IPS DF 4.7 (cell line): Measurements from ENCODE around the gene SBDS.
A peak's percentile ranks its signal among the peaks of the same experiment; 100 is the strongest.
"Not testable (repeated sequence)": the region's sequence is repeated elsewhere in the genome, so short reads cannot be mapped to it uniquely, and the experiment has no call there.

Experiments
- DNase-seq: peaks from one replicate; pipeline ENCODE4 v3.0.0-alpha.2; 2013; ENCODE audit warnings: low spot score; ENCODE audit errors: extremely low read depth

Gene SBDS

DNA sequence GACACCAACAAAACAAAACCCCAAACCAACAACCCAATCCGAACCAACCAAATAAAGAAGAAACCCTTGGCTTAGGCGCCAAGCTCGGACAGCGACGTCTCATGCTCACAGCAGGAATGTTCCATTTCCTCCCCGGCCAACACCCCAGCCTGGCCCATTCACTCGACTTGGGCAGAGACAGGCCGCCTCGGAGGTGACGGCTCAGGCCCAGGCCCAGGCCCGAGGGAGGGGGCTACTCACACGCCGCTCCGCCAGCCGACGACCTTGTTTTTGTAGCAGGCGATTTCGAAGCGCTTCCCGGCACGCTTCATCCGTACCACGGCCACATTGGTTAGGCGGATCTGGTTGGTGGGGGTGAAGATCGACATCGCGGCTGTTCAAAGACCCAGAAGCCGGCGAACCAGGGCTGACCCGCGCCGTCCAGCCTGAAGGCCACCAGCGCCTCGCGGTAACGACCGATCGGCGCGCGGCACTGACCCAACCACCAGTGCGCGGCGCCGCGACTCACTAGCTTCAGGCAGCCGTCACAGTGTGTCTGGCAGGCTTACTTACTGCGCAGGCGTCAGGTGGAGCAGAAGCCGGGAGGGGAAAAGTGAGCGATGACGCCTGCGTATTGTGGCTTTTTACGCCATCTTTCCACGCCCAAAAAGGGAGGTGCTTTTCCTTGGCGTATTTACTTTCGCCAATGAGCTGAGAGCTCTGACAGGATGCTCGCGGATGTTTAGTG, at the start of gene SBDS:
TSS of gene SBDS (minus strand) at position 537 of the 727 bp plus-strand sequence. CDS start at position 368, 169 bp downstream.
- peak; percentile 97 for DNase-seq

DNA sequence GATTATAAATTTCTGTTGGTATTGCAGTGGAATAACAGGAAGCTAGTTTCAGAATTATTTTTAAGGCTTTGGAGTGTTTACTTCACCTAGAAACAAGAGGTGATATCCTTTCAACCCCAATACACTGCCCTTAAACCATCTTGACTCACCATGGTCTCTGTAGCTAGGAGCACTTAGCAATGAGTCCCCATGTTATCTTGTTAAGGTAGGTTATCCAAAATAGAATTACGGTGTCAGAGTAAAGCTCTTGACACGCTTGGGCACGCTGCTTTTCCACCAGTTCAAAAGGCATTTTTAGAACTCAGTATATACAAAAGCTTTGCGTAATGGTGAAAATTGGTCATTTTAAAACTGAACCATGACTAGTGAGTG, 48.2 kb upstream of the SBDS start:
- DNase-seq = not testable (repeated sequence)

DNA sequence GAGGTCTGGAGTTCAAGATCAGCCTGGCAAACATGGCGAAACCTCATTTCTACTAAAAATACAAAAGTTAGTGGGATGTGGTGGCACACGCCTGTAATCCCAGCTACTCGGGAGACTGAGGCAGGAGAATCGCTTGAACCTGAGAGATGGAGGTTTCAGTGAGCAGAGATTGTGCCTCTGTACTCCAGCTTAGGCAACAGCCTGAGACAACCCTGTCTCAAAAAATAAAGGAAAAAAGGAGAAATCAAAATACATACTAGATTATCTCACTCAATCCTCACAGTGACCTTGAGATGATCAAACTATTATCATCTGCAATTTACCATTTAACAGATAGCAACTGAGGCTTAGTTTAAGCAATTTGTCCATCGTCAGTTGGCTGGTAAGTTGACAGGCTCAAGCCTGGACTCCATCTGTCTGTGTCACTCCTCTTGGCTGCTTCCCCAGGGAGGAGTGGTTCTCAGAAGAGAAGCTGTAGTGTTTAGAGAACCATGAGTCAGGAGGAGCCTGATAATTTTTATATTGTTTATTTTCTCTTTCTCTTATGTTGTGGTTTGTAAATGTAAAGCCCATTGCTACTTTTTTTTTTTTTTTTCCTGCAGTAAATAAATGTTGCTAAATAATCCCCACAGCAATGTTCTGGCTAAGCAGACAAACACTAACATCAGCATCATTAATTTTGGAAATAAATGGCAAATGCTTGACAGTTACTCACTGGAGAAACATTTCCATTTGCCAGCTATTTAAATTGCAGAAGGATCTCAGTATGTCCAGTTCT, 47.6 kb upstream of the SBDS start:
- not testable (repeated sequence) for DNase-seq

DNA sequence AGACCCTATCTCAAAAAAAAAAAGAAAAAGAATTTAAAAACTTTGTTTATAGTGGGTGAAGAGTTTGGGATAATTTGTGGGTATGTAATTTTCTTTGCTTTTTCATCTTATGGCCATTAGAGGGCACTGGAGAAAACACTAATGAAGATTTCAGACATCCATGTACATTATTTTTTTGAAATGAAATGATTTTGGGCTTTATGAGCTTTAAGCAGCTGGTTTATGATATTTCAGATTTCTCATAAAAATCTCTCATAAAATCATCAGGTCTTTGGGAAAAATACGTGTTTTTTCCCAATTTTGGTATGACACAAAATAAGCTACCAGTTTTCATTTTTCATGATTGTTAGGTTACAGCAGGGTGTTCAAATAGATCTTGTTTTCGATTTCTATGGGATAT, 45.4 kb upstream of the SBDS start:
- not testable (repeated sequence) for DNase-seq

DNA sequence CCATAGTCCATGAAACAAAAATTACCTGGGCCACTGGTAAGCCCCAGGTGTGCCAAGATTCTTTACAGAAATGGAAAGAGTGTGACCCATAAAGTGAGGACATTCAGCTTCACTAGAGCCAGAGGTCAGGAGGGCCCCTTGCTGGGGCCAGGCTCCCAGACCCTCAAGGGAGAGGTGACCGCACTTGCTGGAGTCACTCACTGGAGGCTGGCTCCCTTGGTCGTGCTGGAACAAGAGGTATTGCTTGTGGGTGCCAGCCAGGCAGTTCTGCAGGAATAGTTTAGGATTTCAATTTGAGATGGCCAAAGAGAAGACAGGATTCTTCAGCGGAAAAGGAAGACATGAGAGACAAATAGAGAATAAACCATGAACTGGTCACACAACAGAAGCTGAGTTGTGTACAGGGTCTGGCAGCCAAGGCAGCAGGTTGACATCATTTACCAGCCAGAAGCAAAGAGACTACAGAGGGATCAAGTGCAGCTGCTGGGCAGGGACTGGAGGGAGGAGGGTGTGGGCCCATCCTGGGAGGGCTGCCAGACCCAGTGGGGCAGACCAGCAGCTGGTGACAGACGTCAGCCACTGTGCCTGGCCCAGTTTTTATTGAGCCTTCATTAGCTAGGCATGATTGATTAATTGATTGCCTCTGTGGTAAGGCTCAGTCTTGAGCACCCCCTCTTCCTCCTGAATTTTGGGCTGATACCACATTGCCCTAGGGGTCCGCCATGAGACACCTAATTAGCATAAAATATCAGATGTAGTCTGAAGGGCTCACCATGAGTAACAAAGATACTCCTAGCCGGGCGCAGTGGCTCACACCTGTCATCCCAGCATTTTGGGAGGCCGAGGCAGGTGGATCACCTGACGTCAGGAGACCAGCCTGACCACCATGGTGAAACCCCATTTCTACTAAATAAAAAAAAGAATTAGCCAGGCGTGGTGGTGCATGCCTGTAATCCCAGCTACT, 41.3 kb upstream of the SBDS start:
- not testable (repeated sequence) for DNase-seq

DNA sequence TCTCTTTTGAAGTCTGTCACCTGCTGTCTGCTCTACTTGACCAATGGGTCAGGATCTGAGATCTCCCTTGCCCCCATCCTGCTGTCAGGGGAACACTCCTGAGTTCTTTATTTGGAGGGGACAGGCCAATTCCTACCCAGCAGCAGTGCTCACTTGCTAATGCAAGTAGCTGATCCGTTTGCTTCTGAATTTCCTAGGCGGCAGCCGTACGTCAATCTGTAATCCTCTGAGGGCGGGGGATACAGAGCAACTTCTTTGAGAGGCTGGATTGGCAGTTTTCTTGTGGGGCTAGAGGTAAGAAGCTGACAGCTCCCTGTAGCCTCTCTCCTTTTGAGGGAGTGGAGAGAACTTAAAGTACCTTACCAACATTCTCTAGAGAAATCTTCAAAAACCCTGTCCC, 37.9 kb upstream of the SBDS start:
- DNase-seq = no peak

DNA sequence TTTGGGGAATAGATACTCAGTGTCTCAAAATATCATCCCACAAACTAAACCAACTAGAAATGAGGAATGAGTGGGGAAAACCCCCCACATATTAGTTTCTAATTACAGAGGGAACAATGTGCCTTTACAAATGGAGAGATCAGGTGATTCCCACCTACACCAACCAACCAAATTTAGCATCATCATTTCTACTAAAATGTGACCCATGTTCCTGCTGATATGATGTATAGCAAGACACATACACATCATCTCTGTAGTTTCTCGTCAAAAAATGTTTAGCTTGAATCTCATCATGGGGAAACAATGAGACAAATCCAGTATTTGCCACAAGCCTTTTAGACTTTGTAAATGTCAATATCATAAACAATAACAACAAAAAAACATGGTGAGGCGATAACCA, 36.3 kb upstream of the SBDS start:
- not testable (repeated sequence) for DNase-seq

DNA sequence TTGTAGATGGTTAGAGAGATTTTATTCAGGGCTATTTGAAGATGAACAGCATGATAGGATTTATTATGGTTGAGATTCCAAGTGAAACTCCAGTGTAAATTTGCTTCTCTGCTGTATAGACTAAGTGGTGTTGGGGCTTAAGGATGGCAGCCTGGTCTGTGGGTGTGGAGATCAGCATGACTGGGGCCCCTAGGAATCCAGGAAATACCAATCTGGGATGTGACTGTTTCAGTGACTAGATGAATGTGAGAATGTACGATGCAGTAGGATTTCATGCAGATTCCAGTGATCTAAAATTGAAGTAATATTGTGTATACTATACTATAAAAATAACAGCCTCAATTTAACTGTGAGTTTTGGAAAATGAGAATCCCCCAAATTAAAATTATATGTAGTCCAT, 30.1 kb upstream of the SBDS start:
- not testable (repeated sequence) for DNase-seq

DNA sequence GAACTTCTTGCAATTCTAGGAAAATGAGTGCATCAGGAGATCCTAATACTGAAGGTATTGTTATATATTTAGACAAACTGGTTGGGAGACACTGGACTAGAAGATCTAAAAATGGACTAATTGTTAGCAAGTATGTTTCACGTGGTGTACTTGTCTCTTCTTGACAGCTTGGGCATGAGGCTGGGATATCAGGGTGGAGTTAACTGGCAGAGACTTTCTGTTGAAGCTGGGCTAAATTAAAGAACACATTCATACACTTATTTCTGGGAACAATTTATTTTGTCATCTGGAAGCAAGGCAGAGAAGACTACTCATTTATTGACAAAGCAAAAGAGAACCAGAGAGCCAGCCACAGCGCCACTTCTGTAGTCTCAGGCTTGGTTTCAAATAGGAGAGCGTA, 27.1 kb upstream of the SBDS start:
- DNase-seq = no peak

DNA sequence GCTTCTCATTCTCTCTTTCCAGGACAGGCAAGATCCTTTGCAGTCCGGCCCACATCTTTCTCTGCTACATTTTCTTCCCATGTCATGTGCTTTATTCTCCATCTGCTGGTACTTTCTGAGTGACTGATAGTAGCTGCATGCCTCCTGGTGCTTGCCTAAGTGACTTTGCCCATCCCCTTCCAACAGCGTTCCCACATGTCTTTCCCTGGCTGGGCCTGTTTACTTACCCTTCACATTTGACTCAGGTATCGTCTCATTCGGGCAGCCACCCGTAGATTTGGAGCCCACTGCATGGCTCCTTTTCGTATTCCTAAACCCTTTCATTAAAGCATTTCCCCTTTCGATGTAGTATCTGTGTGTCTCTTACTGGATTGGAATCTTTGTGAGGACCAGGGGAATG, 25.9 kb upstream of the SBDS start:
- no peak for DNase-seq

DNA sequence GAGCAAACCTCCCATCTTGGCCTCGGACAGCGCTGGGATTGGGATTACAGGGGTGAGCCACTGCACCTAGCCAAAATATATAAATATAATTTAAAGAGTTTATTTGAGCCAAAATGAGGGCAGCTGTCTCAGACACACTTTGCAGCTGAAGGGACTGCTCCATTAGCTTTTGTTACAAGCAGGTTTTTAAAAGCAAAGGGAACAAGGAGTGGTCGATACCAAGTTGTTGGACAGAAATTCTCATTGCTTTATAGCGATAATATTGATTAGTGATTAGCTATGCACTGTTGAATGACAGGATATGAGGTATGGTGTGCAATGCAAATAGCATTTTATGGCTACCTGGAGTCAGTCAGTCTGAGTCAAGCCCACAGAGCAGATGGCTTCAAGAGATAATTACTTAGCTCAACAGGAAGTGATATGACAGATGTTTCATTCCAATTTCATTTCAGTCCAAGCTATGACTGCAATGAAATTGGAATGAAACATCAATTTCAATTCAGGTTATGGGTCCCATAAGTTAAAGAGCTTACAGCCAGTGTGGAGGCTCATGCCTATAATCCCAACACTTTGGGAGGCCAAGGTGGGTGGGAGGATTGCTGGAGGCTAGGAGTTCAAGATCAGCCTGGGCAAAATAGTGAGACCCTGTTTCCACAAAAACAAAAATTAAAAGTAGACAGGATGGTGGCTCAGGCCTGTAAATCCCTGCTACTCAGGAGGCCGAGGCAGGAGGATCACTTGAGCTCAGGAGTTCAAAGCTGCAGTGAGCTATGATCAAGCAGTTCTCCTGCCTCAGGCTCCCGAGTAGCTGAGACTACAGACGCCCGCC, 24.4 kb upstream of the SBDS start:
- DNase-seq = no peak

DNA sequence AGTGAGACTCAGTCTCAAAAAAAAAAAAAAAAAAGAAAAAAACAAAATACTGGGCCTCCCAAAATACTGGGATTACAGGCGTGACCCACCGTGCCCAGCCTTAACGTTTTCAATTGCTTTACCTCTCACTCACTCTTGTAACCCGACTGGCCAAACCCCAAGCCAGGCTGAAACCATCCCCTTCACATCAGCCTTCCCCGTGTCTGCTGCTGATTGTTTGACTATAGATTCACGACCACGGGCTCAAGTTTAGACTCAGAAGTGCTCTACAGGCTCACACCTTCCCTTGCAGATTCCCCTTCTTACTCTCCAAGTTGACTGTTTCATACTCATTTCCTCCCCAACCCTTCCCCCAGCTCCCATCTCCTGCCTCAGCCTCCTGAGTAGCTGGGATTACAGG, 23.6 kb upstream of the SBDS start:
- no peak for DNase-seq

DNA sequence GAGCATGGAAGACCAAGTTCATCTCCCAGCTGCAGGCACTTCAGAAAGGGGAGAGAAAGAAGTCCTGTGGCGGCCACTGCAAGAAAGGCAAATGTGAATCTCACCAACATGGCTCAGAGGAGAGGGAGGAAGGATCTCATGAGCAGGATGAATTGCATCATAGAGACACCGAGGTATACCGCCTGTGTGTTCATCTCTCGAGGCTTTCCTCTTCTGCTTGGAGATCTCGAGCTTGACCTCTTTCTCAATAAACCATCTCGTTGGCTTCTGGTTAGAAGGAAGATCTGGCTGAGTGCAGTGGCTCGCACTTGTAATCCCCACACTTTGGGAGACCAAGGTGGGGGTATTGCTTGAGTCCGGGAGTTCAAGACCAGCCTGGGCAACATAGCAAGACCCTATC, 22.6 kb upstream of the SBDS start:
- DNase-seq = not testable (repeated sequence)

DNA sequence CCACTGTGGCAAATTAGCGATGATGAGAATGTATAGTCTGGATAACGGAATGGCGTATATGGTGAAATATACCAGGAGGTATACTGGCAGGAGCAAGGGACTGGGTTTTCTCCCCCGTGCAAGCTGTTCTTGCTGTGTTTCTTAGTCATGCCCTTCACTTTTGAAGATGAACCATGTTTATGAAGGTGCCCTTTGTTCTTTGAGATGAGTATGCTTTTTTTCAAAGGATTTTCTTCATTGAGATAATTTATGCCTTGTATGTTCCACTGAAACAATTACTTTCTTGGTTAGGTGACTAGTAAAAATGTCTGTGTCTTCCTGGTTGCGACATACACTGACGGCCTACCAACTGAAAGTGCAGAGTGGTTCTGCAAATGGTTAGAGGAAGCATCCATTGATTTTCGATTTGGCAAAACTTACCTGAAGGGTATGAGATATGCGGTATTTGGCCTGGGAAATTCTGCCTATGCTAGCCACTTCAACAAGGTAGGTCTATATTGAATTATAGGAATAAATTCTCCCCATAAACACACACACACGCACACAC, 18.8 kb upstream of the SBDS start:
- DNase-seq = not testable (repeated sequence)

DNA sequence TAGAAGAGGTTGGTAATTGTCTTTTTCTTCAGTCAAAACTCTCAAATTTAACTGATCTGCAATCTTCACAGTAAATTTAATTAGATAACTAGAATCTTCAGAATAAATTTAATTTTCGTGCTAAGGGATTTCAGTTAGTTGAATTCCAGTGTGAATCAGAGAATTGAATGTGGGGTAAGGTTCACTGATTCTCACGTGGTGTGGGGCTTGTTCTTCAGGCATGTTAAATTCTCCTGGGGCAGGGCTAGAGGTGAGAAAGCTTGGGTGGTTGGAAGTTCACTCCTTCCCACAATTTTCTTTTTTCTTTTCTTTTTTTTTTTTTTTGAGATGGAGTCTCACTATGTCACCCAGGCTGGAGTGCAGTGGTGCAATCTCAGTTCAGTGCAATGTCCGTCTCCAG, 14.3 kb upstream of the SBDS start:
- not testable (repeated sequence) for DNase-seq

DNA sequence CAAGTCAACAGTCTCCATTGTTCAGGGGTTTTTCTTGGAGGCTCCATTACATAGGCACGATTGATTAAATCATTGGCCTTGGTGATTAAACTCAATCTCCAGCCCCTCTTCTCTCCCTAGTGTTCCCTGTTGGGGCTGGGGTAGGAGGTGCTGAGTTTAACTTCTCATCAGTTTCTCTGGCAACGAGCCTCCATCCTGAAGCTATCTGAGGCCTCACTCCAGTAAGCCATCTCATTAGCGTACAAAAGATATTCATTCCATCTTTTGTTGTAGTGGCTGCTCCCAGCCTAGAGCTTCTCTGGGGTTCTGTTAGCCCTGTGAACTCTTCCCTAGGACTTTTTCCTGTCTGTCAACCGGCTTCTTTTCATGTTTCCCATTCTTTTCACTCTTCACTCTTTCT, 12.9 kb upstream of the SBDS start:
- DNase-seq = no peak

DNA sequence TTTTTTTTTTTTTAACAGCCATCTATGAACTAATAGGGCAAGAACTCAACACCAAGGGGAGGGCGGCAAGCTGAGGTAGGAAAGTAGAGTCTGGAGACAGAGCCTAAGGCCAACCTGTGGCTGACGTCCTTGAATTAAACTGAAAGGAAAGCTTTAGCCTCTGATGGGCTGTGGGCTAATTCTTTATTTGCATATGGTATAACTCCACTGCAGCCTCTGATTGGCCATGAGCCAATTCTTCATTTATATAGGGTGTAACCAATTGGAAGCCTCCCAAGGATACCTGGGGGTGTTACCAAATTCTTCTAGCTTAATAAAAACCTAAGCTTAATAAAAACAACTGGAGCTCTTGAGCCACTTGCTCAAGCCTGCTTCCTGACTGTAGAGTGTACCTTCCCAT, 11.6 kb upstream of the SBDS start:
- DNase-seq = no peak

DNA sequence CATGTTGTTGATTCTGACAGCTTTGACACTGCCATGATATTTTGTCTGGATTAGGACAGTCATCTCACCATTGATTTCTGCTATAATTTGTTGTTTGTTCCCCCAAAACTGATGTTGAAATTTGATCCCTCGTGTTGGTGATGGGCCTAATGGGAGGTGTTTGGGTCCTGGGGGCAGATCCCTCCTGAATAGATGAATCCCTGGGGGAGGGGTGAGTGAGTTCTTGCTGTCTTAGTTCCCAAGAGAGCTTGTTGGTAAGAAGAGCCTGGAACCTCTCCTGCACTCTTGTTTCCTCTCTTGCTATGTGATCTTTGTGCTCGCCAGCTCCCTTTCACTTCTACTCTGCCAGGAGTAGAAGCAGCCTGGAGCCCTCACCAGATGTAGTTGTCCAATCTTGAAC, 8.8 kb upstream of the SBDS start:
- DNase-seq = not testable (repeated sequence)

DNA sequence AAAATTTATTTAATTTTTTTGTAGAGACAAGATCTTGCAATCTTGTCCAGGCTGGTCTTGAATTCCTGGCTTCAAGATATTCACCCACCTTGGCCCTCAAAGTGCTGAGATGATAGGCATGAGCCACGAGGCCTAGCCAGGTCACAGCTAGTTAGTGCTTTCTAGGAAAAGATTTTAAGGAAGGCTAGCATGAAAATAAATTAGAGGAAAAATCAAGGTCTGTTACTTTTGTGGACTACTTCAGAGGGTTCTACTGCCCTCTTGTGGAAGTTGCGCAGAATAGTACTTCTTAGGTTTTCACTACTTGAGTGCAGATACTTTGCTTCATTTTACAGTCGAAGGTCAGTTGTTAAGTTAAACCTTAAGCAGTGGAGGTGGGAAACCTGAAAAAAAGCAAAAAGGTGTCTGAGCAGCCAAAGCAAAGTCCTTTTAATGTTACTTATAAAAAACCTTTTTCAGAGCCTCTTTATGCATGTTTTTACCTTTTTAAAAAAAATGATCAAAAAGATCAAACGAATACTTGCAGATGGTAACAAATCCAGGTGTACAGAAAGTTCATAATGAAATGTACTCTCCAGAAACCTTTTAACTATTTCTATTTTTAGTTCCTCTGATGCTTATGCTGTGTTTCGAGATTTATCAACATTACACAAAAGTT, 5.3 kb upstream of the SBDS start:
- not testable (repeated sequence) for DNase-seq
